Astrocyte (in vitro differentiated cells and primary cell): ENCODE results near the gene HRCT1. TPM values are rescaled to one million over a fixed set of nuclear protein-coding genes. Genes with fewer than 3 reads are reported as not detected.
A peak's percentile ranks its signal among the peaks of the same experiment; 100 is the strongest.

ENCODE experiments used
- DNase-seq: peaks from one replicate; pipeline ENCODE4 v3.0.0-alpha.2; 2010; ENCODE audit warnings: low read depth
- FAIRE-seq: peaks from 2 replicates; lab custom pipeline; 2011; peaks lifted over from hg19 to GRCh38; lab: Jason Lieb, UNC
- H2AFZ ChIP-seq: 2 replicates; pipeline ENCODE4 v1.6.0; 2012; ENCODE audit warnings: low read depth, low read length, inconsistent platforms
- H3K27ac ChIP-seq: 2 replicates; pipeline ENCODE4 v1.5.1; 2011; ENCODE audit warnings: low read depth, low read length, inconsistent platforms
- H3K27me3 ChIP-seq: 2 replicates; pipeline ENCODE4 v1.6.0; 2011; ENCODE audit warnings: low read length, inconsistent platforms; ENCODE audit not compliant: insufficient read depth
- H3K36me3 ChIP-seq: 2 replicates; pipeline ENCODE4 v1.5.1; 2011; ENCODE audit warnings: low read length, inconsistent platforms; ENCODE audit not compliant: insufficient read depth
- H3K4me1 ChIP-seq: 2 replicates; pipeline ENCODE4 v1.5.1; 2011; ENCODE audit warnings: low read length, inconsistent platforms; ENCODE audit not compliant: insufficient read depth
- H3K4me2 ChIP-seq: 2 replicates; pipeline ENCODE4 v1.6.0; 2012; ENCODE audit warnings: low read length, inconsistent platforms
- H3K4me3 ChIP-seq: 2 replicates; pipeline ENCODE4 v1.5.1; 2011; ENCODE audit warnings: low read depth, mild to moderate bottlenecking, low read length, inconsistent platforms; ENCODE audit not compliant: insufficient read depth
- H3K79me2 ChIP-seq: 2 replicates; pipeline ENCODE4 v1.6.0; 2012; ENCODE audit warnings: mild to moderate bottlenecking, low read length, inconsistent platforms; ENCODE audit not compliant: insufficient read depth
- H3K9ac ChIP-seq: 2 replicates; pipeline ENCODE4 v1.6.0; 2012; ENCODE audit warnings: mild to moderate bottlenecking, low read length, inconsistent platforms
- H3K9me3 ChIP-seq: 2 replicates; pipeline ENCODE4 v1.5.1; 2012; ENCODE audit warnings: low read depth, mild to moderate bottlenecking, low read length, inconsistent platforms; ENCODE audit not compliant: insufficient read depth
- H4K20me1 ChIP-seq: 2 replicates; pipeline ENCODE4 v1.6.0; 2012; ENCODE audit warnings: low read length, inconsistent platforms; ENCODE audit not compliant: insufficient read depth
- H3K27ac Mint-ChIP-seq: one replicate; pipeline ENCODE4 v1.8.0; 2021; ENCODE audit warnings: mild to moderate bottlenecking, mixed read lengths; ENCODE audit not compliant: unreplicated experiment
- H3K27me3 Mint-ChIP-seq: one replicate; pipeline ENCODE4 v1.8.0; 2021; ENCODE audit warnings: low read depth, mixed read lengths; ENCODE audit not compliant: unreplicated experiment
- H3K36me3 Mint-ChIP-seq: one replicate; pipeline ENCODE4 v1.8.0; 2021; ENCODE audit warnings: low read depth, mixed read lengths; ENCODE audit not compliant: unreplicated experiment
- H3K4me1 Mint-ChIP-seq: one replicate; pipeline ENCODE4 v1.8.0; 2021; ENCODE audit warnings: low read depth, mixed read lengths; ENCODE audit not compliant: unreplicated experiment
- H3K4me3 Mint-ChIP-seq: one replicate; pipeline ENCODE4 v1.8.0; 2021; ENCODE audit warnings: mild to moderate bottlenecking, moderate library complexity, mixed read lengths; ENCODE audit not compliant: unreplicated experiment
- H3K9me3 Mint-ChIP-seq: one replicate; pipeline ENCODE4 v1.8.0; 2021; ENCODE audit warnings: mild to moderate bottlenecking, mixed read lengths; ENCODE audit not compliant: unreplicated experiment
- EZH2 ChIP-seq: IDR thresholded peaks from 2 replicates; pipeline ENCODE4 v1.6.1; 2012; ENCODE audit warnings: mild to moderate bottlenecking, low read length, inconsistent platforms; ENCODE audit not compliant: insufficient read depth
- total RNA-seq: library from RNA; stranded (reverse); gene quantifications from 2 replicates; pipeline ENCODE4 v1.2.1, GENCODE V29; 2021
- TF ChIP-seq, protein P1 (sequence below): IDR thresholded peaks from 2 replicates; pipeline ENCODE4 v1.5.1; 2011; ENCODE audit warnings: low read depth, mild to moderate bottlenecking, inconsistent platforms, low read length, moderate library complexity; ENCODE audit not compliant: insufficient read depth

Gene HRCT1
- total RNA-seq, 1 donor from 2014 or later, result 0.39 TPM

DNA sequence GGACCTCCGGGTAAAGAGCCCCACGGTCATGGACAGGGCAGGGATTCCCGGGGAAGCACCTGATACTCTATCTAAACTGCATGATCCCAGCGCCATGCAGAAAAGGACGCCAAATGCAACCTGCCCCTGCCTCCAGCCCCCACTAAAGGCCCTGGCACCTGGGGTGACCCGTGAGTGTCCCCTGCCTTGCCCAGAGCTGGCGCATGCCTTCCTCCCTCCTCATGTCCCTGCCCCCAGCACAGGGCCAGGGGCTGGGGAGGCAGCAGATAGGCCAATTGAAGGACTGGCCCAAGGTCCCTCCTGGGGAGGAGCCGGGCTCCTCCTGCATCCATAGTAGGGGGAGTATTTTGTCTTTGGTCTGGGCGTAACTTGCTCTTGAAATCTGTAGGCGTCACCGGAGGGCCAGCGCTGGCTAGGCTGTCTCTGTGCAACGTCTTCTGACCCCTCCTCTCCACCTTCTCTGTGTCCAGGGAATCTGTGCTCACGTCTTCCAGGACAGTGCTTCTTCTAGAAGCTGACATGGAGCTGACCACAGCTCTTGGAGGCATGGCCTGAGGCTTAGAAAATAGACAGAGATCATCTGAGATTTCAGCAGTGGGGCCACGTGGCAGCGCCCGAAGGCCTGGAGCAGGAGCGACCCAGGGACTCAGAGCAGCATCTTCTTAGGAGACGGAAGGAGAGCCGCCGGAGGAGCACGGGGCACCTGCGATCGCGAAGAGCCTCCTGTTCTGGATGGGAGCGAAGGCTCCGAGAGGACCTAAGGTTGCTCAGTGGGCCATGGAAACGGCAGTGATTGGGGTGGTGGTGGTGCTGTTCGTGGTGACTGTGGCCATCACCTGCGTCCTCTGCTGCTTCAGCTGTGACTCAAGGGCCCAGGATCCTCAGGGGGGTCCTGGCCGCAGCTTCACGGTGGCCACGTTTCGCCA, 3.9 kb downstream of the HRCT1 start:
- FAIRE-seq (no peak), DNase-seq (no peak)
- H3K79me2 ChIP-seq, result no peaks in the 10 kb centered on the region
- Mint-ChIP-seq H3K9me3 (no peaks in the 10 kb centered on the region), H3K27ac (peak overlapping the region; percentile 34), H3K4me3 (no peak overlapping the region), H3K27me3 (no peaks in the 10 kb centered on the region), H3K36me3 (no peaks in the 10 kb centered on the region), H3K4me1 (peaks cover 50% of the 10 kb centered on the region)
- no peaks in the 10 kb centered on the region for H3K36me3 ChIP-seq
- H3K4me2 ChIP-seq, result no peak overlapping the region
- H3K4me1 ChIP-seq, result peaks cover 51% of the 10 kb centered on the region
- no peak overlapping the region for H3K27ac ChIP-seq
- no peak overlapping the region for H2AFZ ChIP-seq
- TF ChIP-seq, protein P1, sequence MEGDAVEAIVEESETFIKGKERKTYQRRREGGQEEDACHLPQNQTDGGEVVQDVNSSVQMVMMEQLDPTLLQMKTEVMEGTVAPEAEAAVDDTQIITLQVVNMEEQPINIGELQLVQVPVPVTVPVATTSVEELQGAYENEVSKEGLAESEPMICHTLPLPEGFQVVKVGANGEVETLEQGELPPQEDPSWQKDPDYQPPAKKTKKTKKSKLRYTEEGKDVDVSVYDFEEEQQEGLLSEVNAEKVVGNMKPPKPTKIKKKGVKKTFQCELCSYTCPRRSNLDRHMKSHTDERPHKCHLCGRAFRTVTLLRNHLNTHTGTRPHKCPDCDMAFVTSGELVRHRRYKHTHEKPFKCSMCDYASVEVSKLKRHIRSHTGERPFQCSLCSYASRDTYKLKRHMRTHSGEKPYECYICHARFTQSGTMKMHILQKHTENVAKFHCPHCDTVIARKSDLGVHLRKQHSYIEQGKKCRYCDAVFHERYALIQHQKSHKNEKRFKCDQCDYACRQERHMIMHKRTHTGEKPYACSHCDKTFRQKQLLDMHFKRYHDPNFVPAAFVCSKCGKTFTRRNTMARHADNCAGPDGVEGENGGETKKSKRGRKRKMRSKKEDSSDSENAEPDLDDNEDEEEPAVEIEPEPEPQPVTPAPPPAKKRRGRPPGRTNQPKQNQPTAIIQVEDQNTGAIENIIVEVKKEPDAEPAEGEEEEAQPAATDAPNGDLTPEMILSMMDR, result no peak
- no peak for TF ChIP-seq EZH2
- no peaks in the 10 kb centered on the region for H4K20me1 ChIP-seq
- no peaks in the 10 kb centered on the region for H3K9me3 ChIP-seq
- no peak overlapping the region for H3K4me3 ChIP-seq
- no peak overlapping the region for H3K9ac ChIP-seq
- H3K27me3 ChIP-seq, result no peaks in the 10 kb centered on the region

DNA sequence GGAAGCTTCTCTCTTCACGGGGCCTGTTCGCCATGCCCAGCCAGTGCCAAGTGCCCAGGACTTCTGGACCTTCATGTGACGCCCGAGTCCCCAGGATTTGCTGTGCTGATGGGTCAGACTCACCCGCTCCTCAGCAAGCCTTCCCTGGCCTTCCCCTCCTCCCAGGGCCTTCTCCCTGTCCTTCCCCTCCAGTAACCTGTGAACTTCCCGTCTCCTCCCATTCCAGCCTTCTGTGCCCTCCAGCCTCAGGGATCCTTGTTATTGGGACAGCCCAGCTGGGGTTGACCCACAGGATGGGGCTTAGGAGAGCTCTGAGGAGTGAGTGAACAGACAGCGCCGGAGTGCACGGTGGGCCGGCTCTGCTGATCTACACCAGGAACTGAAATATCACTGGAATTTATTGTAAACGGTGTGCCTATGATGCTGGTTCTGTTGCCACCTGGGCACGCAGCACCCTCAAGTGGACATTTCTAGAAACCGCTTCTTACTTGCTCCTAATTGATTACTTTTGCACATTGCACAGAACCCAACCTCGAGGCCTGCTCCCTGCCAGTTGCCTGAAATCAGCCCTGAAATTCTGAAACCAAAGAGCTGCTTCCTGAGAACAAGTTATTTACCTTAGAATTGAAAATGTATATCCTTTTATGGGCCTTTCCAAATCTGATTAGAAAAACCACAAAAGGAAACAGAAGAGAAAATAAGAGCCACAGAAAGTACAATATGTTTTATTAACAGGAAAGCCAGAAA, 4.8 kb downstream of the HRCT1 start:
- FAIRE-seq (no peak), DNase-seq (peak; percentile 38)
- Histone ChIP-seq H3K27ac (no peak overlapping the region), H3K4me2 (no peak overlapping the region), H3K27me3 (no peaks in the 10 kb centered on the region), H3K4me1 (peaks cover 42% of the 10 kb centered on the region), H3K79me2 (no peaks in the 10 kb centered on the region), H4K20me1 (no peaks in the 10 kb centered on the region), H3K9ac (no peak overlapping the region), H3K9me3 (no peaks in the 10 kb centered on the region), H3K4me3 (no peak overlapping the region), H3K36me3 (no peaks in the 10 kb centered on the region), H2AFZ (peak overlapping the region; percentile 27)
- H3K36me3 Mint-ChIP-seq, result no peaks in the 10 kb centered on the region
- no peak for TF ChIP-seq EZH2
- TF ChIP-seq, protein P1, result peak; percentile 42
- H3K27me3 Mint-ChIP-seq, result no peaks in the 10 kb centered on the region
- H3K9me3 Mint-ChIP-seq, result no peaks in the 10 kb centered on the region
- H3K27ac Mint-ChIP-seq, result peak overlapping the region; percentile 96
- no peak overlapping the region for H3K4me3 Mint-ChIP-seq
- peaks cover 41% of the 10 kb centered on the region for H3K4me1 Mint-ChIP-seq
